Measurements from ENCODE around the gene IL1R2. TPM values are rescaled to one million over a fixed set of nuclear protein-coding genes. Genes with fewer than 3 reads are reported as not detected.

IL1R2 gene
- total and polyA plus RNA-seq, 9 of the 15 experiments (the other 6 are each of a cell fraction or from before 2014, with no cell fraction given) = 0.13 TPM; not detected in 8

- no peak for TF ChIP-seq MBD1 (CRISPR knock-in tag; IDR thresholded peaks at IDR 0.05)
- TF ChIP-seq YBX1 (IDR thresholded peaks at IDR 0.05) = no peak
- TF ChIP-seq ZNF124 (CRISPR knock-in tag; IDR thresholded peaks at IDR 0.05) = no peak
- 0 out of 2 replicates have a peak, but pooled peaks have one; percentile 15 for TF ChIP-seq EHMT2 (IDR thresholded peaks at IDR 0.05)
- TF ChIP-seq NONO (IDR thresholded peaks at IDR 0.05; ENCODE audit: low read depth in 2 of 2, low read length in 1 of 2) = no peak
- TF ChIP-seq ZFP1 (CRISPR knock-in tag; IDR thresholded peaks at IDR 0.05) = no peak
- TF ChIP-seq TRIM24 (IDR thresholded peaks at IDR 0.05) = peak; percentile 91 to 96
- peak; percentile 85 for TF ChIP-seq TFAP4 (CRISPR knock-in tag; IDR thresholded peaks at IDR 0.05; ENCODE audit: borderline replicate concordance)
- no peak for TF ChIP-seq HMGXB4 (CRISPR knock-in tag; IDR thresholded peaks at IDR 0.05)
- TF ChIP-seq CBX1 (IDR thresholded peaks at IDR 0.05; ENCODE audit: low read depth) = no peak; the same call in 1 of the 2 replicates
- 0 out of 6 replicates have a peak, but pooled peaks of 1 of the 3 experiments have one; percentile 4 for TF ChIP-seq CTCF (IDR thresholded peaks at IDR 0.05 in 2 of 3, conservative IDR thresholded peaks at IDR 0.05 in 1 of 3; ENCODE audit: insufficient read depth in 2 of 3, low read depth in 1 of 3, low read length in 3 of 3)
- TF ChIP-seq TAF15 (IDR thresholded peaks at IDR 0.05; ENCODE audit: low read depth, low read length) = no peak
- no peak for TF ChIP-seq MTA3 (IDR thresholded peaks at IDR 0.05; ENCODE audit: borderline replicate concordance)
- TF ChIP-seq SMARCC2 (IDR thresholded peaks at IDR 0.05; ENCODE audit: low read depth) = 0 out of 2 replicates have a peak, but pooled peaks have one; percentile 43
- TF ChIP-seq EP400 (IDR thresholded peaks at IDR 0.05) = peak; percentile 55; the same call in 1 of the 2 replicates
- TF ChIP-seq E2F6 (IDR thresholded peaks at IDR 0.05; ENCODE audit: borderline replicate concordance in 1 of 2, extremely low read depth in 1 of 2, insufficient read depth in 1 of 2, insufficient read length in 1 of 2, low read depth in 1 of 2, low read length in 1 of 2, poor library complexity in 1 of 2, severe bottlenecking in 1 of 2) = peak; percentile 47 to 68
- TF ChIP-seq ZNF79 (CRISPR knock-in tag; IDR thresholded peaks at IDR 0.05; ENCODE audit: low read depth) = no peak
- no peak for TF ChIP-seq ATF4 (CRISPR knock-in tag; IDR thresholded peaks at IDR 0.05)
- no peak for TF ChIP-seq POLR2AphosphoS2 (IDR thresholded peaks at IDR 0.05; ENCODE audit: low read length)
Observed at GRCh38 chr2:102065675-102066252, 74.0 kb downstream of the IL1R2 start (continued).

All from K562 (cell line).